Measurements from ENCODE around the gene CHRNB2. TPM values are rescaled to one million over a fixed set of nuclear protein-coding genes. Genes with fewer than 3 reads are reported as not detected.

The CHRNB2 gene
- total RNA-seq, 4 donors from 2014 or later = 0.32 to 0.82 TPM; not detected in 2

GRCh38 chr1:154577346-154578057 lies 9.9 kb downstream of the CHRNB2 start:
- Histone ChIP-seq H3K36me3 (peaks cover 0 to 9% (median 2%) of the 10 kb centered on the region in 4 donors), H3K27me3 (no peaks in the 10 kb centered on the region), H3K9me3 (no peaks in the 10 kb centered on the region), H3K4me3 (no peak overlapping the region), H3K27ac (no peak overlapping the region), H3K4me1 (no peaks in the 10 kb centered on the region)
- in situ Hi-C loops (cut with MboI; ENCODE audit: low pct_ligation_motif_present in 1 of 4, low pct_unique_long_range_greater_than_20kb in 1 of 4, low sequenced_read_pairs in 3 of 4) (loop anchor here in 1 of 4 donors (10.0 kb wide), 1 partner anchor 307 kb away; no protein-coding TSS in a partner anchor), intact Hi-C loops (cut with DNase I; ENCODE audit: low total_unique reads) (no loop called here)
- 80% methylated on average over 7 of the region's 7 CpGs; no CpG with 5 or more reads in 1 of the 2 donors for WGBS, 2 donors (ENCODE audit: low coverage in 1 of 2)
- DNase-seq = no peak
- TF ChIP-seq CTCF (IDR thresholded peaks at IDR 0.05) = no peak
- no peak for TF ChIP-seq EP300 (IDR thresholded peaks at IDR 0.05; ENCODE audit: low read depth)
- no peak for TF ChIP-seq POLR2AphosphoS5 (IDR thresholded peaks at IDR 0.05)
- TF ChIP-seq POLR2A (IDR thresholded peaks at IDR 0.05) = no peak

- Histone ChIP-seq H3K4me3 (no peak overlapping the region), H3K9me3 (no peaks in the 10 kb centered on the region), H3K27ac (no peak overlapping the region), H3K36me3 (peaks cover 0 to 14% (median 2%) of the 10 kb centered on the region in 4 donors), H3K4me1 (no peaks in the 10 kb centered on the region), H3K27me3 (no peaks in the 10 kb centered on the region)
- 71 to 90% methylated on average over 2 to 6 of the region's 6 CpGs for WGBS, 2 donors (ENCODE audit: low coverage in 1 of 2)
- no peak for DNase-seq
- intact Hi-C loops (cut with DNase I; ENCODE audit: low total_unique reads) (no loop called here), in situ Hi-C loops (cut with MboI; ENCODE audit: low pct_ligation_motif_present in 1 of 4, low pct_unique_long_range_greater_than_20kb in 1 of 4, low sequenced_read_pairs in 3 of 4) (loop anchor here in 1 of 4 donors (10.0 kb wide), 1 partner anchor 307 kb away; no protein-coding TSS in a partner anchor)
- TF ChIP-seq CTCF (IDR thresholded peaks at IDR 0.05) (no peak), POLR2A (IDR thresholded peaks at IDR 0.05) (no peak), POLR2AphosphoS5 (IDR thresholded peaks at IDR 0.05) (no peak), EP300 (IDR thresholded peaks at IDR 0.05; ENCODE audit: low read depth) (no peak)
Measured at GRCh38 chr1:154578058-154578418, 10.5 kb downstream of the CHRNB2 start.

GRCh38 chr1:154579374-154579773 lies 11.8 kb downstream of the CHRNB2 start:
- Histone ChIP-seq H3K27ac (no peak overlapping the region), H3K4me3 (no peak overlapping the region), H3K27me3 (no peaks in the 10 kb centered on the region), H3K4me1 (peaks cover 0 to 5% (median 2%) of the 10 kb centered on the region in 4 donors), H3K36me3 (peaks cover 0 to 25% (median 5%) of the 10 kb centered on the region in 4 donors), H3K9me3 (no peaks in the 10 kb centered on the region)
- 86 to 100% methylated on average over 1 to 8 of the region's 8 CpGs for WGBS, 2 donors (ENCODE audit: low coverage in 1 of 2)
- intact Hi-C loops (cut with DNase I; ENCODE audit: low total_unique reads) = no loop called here
- in situ Hi-C loops (cut with MboI; ENCODE audit: low pct_ligation_motif_present in 1 of 4, low pct_unique_long_range_greater_than_20kb in 1 of 4, low sequenced_read_pairs in 3 of 4) = loop anchor here in 1 of 4 donors (10.0 kb wide), 1 partner anchor 305 kb away; no protein-coding TSS in a partner anchor
- DNase-seq = no peak
- TF ChIP-seq POLR2AphosphoS5 (IDR thresholded peaks at IDR 0.05) (no peak), EP300 (IDR thresholded peaks at IDR 0.05; ENCODE audit: low read depth) (no peak)

- Histone ChIP-seq H3K36me3 (peaks cover 0 to 49% (median 17%) of the 10 kb centered on the region in 4 donors), H3K4me1 (peaks cover 0 to 6% (median 2%) of the 10 kb centered on the region in 4 donors), H3K9me3 (no peaks in the 10 kb centered on the region), H3K4me3 (no peak overlapping the region), H3K27me3 (no peaks in the 10 kb centered on the region), H3K27ac (no peak overlapping the region)
- DNase-seq = no peak
- 92% methylated on average over 3 of the region's 3 CpGs; no CpG with 5 or more reads in 1 of the 2 donors for WGBS, 2 donors (ENCODE audit: low coverage in 1 of 2)
- intact Hi-C loops (cut with DNase I; ENCODE audit: low total_unique reads) (no loop called here), in situ Hi-C loops (cut with MboI; ENCODE audit: low pct_ligation_motif_present in 1 of 4, low pct_unique_long_range_greater_than_20kb in 1 of 4, low sequenced_read_pairs in 3 of 4) (no loop called here)
- TF ChIP-seq POLR2A (IDR thresholded peaks at IDR 0.05) (no peak), POLR2AphosphoS5 (IDR thresholded peaks at IDR 0.05) (no peak), EP300 (IDR thresholded peaks at IDR 0.05; ENCODE audit: low read depth) (no peak), CTCF (IDR thresholded peaks at IDR 0.05) (no peak)
Measured at GRCh38 chr1:154581766-154582165, 14.2 kb downstream of the CHRNB2 start.
